Stimulated activated naive CD8-positive, alpha-beta T cell treated with anti-CD3 and anti-CD28 coated beads, Interleukin-15, Interleukin-2, amounts not matched to agents 100 U/mL and 50 U/mL, for 24 hours (primary cell): ENCODE results near the gene FUT8.
A peak's percentile ranks its signal among the peaks of the same experiment; 100 is the strongest.
"Not testable (repeated sequence)": the region's sequence is repeated elsewhere in the genome, so short reads cannot be mapped to it uniquely, and the experiment has no call there.

Experiments used
- ATAC-seq: fragments of 150-1000 bp; cut with Tn5 transposase; one replicate; pipeline ENCODE4 v1.10.0; 2021
- DNase-seq: peaks from one replicate; pipeline ENCODE4 v3.0.0; 2021

Gene FUT8

DNA sequence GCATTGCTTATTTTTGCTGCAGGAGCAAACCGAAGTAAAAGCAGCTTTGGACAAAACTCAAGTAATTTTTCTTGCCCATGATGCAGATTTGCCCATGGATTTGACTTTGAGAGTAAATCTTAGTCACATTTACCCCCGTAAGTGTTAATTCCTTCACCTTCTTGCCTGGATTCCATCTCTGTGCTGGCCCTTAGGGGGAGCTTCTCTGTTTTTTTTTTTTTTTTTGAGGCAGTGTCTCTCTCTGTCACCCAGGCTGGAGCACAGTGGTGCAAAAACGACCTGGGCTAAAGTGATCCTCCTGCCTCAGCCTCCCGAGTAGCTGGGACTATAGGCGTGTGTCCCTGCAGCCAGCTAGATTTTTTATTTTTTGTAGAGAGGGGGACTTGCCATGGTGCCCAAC is 210.2 kb downstream of the FUT8 start:
- DNase-seq: no peak

DNA sequence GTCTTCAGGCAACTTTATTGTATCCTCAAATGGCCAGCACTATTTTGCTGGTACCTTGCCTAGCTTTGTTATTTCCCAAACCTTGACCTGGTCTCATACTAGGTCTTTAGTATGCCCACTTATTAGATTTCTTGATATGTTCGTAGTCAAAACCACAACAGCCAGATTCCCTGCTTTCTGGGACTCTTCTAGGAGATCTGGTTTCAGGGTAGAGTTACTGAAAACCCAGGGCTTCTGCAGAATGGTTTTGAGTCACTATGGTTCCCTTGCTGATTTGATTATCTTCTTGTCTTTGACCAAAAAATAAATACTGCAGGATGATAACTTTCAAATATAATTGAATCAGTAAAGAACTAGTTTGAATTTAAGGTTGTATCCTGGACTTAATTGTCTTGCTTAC is 211.2 kb downstream of the FUT8 start:
- ATAC-seq (no peak), DNase-seq (no peak)

More for the DNA sequence above, 210.2 kb downstream of the FUT8 start:
- ATAC-seq: no peak

DNA sequence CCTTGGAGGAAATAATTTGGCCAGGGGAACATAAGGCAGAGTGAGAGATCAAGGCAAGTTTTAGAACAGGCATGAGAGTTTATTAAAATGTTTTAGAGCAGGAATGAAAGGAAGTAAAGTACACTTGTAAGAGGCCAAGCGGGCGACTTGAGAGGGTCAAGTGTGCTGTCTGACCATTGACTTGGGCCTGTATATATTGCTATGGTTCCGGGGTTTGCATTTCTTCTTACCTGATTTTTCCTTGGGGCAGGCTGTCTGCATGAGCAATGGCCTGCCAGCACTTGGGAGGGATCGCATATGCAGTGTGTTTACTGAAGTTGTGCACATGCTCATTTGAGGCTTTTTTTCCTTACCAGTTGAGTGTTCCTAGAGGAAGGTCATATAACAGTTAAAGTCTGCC is 214.8 kb downstream of the FUT8 start:
- ATAC-seq: no peak
- DNase-seq: no peak

DNA sequence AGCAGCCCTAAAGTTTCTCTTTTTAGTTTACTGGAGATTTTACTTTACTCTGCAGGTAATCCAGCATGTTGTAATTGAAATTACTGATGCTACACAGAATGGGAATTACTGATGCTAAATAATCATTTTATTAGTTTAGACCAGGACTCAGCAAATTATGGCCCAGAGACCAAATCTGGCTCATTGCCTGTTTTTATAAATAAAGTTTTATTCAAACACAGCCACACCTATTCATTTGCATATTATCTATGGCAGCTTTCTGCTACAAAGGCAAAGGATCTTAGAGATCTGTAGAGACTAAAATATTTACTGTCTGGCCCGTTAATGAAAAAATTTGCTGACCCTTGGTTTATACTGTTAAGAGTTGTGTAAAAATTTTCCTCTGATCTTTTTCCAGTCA is 216.1 kb downstream of the FUT8 start:
- DNase-seq: no peak
- no peak for ATAC-seq

DNA sequence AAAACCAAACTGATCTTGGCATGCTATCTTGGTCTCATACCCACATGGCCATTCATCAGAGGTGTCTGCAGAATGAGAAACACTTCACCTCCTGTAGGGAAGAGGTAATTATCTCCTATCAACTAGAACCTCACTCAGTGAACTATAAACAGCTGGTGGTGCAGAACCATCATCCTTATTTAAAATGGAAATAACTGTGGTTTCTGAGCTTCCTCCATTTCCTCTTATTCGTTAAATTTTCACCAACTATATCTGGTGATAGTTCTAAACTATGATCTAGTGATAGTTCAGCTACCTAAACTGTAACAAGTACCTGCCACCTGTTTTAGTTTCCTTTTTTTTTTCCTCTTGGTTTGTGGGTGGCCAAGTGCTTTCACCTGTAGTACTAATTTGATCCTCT is 218.5 kb downstream of the FUT8 start:
- DNase-seq (no peak), ATAC-seq (no peak)

DNA sequence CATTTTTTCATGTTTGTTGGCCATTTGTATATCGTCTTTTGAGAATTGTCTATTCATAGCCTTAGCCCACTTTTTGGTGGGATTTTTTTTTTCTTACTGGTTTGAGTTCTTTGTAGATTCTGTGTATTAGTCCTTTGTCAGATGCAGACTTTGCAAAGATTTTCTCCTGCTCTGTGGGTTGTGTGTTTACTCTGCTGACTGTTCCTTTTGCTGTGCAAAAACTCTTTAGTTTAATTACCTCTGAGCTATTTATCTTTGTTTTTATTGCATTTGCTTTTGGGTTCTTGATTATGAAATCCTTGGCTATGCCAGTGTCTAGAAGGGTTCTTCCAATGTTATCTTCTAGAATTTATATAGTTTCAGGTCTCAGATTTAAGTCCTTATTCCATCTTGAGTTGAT is 220.0 kb downstream of the FUT8 start:
- ATAC-seq (no peak), DNase-seq (no peak)

DNA sequence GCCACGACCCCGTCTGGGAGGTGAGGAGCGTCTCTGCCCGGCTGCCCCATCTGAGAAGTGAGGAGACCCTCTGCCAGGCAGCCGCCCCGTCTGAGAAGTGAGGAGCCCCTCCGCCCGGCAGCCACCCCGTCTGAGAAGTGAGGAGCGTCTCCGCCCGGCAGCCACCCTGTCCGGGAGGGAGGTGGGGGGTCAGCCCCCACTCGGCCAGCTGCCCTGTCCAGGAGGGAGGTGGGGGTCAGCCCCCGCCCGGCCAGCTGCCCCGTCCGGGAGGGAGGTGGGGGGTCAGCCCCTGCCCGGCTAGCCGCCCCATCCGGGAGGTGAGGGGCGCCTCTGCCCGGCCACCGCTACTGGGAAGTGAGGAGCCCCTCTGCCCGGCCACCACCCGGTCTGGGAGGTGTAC is 221.1 kb downstream of the FUT8 start:
- not testable (repeated sequence) for ATAC-seq, DNase-seq

DNA sequence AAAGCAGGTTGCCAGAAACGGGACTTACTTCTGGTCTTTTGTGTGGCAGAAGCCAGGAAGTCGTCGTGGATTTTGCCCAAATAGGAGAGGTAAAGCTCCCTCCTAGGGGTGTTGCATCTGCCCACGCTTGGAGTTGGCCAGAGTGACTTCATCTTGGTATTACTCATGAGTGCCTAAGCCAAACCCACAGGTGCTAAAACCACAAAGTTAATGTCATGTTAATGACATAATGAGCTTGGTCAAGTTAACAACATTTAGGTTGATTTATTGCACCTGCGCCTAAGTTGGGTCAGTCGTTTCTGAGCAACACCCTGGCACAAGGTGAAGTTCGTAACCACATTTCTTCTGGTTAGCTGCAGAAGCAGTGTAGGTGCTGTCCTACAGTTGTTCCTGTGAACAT is 225.2 kb downstream of the FUT8 start:
- peak; percentile 66 for DNase-seq

DNA sequence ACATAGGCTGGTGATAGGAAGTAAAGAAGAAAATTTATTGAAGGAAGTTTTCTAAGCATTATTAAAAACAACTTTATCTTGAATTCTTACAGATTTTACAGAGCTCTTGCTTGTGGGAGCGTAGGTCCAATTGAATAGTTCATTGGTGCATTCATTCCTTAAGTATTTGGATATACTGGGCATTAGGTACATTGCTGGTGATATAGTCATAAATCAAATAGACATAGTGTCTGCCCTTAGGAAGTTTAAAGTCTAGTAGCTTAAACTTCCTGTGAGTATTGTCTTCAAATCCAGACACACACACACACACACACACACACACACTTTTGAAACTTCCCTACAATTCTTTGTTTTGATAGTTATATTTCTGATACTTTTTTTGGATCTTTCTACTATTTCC is 226.7 kb downstream of the FUT8 start:
- ATAC-seq: no peak
- no peak for DNase-seq

More for the DNA sequence above, 225.2 kb downstream of the FUT8 start:
- ATAC-seq: peak; percentile 99

DNA sequence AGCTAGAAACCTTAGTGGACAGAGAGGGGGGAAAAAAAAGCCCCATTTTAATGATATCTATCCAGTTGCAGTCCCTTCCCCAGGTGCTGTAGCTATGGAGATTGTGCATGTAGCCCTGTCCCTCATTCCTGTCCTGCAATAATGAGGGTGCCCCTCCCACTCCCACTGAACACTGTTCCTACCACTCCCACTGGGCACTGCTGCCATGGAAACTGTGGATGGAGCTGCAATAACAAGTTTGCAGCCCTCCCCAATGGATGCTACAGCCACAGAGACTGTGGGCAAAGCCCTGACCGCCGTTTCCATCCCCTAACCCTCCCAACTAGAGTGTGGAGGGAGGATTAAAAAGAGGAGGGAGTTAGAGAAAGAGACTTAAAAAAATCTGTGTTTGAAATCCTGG is 238.3 kb downstream of the FUT8 start:
- DNase-seq (no peak), ATAC-seq (no peak)

DNA sequence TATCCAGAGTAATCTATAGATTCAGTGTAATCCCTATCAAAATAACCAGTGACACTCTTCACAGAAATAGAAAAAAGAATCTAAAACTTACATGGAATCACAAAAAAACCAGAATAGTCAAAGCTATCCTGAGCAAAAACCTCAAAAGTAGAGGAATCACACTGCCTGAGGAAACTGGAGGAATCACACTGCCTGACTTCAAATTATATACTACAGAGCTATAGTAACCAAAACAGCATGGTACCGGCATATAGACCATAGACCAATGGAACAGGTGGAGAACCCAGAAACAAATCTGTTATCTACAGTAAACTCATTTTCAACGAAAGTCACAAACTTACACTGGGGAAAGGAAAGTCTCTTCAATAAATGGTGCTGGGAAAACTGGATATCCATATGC is 244.0 kb downstream of the FUT8 start:
- DNase-seq (no peak), ATAC-seq (no peak)

DNA sequence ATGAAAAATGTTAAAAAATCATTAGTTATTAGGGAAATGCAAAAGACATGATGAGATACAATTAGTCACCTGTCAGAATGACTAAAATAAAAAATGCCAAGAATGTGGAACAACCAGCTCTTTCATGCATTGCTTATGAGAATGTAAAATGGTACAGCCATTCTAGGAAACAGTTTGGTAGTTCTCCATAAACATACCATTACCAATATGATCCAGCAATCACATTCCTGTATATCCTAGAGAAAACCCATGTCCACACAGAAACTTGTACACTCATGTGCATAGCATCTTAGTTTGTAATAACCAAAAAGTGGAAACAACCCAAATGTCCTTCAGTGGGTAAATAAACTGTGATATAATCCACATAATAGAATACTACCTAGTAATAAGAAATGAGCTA is 245.7 kb downstream of the FUT8 start:
- ATAC-seq: no peak
- no peak for DNase-seq

DNA sequence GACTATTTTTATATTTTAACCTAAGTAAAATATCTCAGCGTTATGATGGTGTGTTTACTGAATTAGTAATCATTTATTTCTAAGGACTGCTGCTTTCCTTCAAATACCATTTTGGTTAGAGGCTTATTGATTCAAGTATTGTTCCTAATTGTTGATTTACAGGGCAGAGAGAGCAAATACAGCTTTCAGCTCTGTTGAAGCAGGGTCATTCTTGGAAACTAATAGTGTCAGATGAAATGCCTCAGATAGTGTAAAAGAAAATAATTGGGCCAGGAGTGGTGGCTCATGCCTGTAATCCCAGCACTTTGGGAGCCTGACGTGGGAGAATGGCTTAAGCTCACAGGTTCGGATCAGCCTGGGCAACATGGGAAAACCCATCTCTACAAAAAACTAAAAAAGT is 249.3 kb downstream of the FUT8 start:
- no peak for ATAC-seq
- no peak for DNase-seq

DNA sequence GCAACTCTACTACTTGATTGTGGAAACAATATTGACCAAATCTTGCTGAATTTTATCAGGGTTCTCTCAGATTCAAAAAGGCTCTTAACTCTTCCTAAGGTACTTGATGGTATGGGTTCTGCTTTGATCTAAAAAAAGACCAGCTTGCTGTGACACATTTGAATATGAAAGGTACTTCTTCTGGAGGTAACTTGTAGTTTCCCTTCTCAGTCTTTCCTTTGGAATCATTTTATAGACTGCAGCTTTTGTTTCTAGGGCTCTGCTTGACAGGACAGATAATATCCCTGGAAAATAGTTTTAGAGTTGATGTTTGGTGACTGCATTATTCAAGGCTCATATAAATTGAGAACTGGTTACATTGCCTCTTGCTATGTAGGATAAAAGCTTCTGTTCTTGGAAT is 251.9 kb downstream of the FUT8 start:
- DNase-seq (no peak), ATAC-seq (no peak)

DNA sequence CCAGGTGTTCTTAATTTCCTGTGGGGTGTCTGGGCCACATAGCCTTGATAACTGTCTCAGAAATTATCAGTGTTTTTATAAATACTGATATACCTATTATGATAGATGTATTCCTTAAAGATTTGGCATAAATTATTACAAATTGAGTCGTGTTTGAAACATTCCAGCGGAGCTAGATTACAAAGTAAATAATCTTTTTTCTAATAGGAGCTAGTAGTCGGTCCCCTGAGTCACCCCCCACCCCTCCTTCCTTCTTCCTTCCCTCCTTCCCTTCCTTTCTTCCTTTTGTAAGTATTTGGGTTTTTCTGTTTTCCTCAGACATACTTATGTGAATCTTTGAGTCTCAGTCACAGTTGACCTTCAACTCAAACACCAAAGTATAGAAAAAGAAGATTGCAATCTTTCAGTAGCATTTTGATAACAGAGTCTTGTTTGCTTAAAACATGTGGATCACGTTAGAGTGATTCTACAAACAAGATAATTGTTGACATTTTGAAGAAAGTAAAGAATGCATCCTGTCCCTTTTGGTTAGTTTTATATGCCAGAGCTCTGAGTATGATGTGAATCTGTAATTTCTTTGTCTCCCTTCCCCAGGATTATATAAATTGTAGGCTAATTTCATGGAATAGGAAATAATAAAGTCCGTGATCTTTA is 264.0 kb downstream of the FUT8 start:
- ATAC-seq: no peak
- no peak for DNase-seq

DNA sequence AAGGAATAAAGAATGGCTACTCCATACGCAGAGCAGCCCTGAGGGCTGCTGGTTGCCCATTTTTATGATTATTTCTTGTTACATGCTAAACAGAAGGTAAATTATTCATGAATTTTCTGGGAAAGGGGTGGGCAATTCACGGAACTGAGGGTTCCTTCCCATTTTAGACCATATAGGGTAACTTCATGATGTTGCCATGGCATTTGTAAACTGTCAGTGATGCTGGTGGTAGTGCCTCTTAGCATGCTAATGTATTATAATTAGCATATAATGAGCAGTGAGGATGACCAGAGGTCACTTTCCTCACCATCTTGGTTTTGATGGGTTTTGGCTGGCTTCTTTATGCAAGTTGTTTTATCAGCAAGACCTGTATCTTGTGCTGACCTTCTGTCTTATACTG is 273.0 kb downstream of the FUT8 start:
- DNase-seq (no peak), ATAC-seq (no peak)

DNA sequence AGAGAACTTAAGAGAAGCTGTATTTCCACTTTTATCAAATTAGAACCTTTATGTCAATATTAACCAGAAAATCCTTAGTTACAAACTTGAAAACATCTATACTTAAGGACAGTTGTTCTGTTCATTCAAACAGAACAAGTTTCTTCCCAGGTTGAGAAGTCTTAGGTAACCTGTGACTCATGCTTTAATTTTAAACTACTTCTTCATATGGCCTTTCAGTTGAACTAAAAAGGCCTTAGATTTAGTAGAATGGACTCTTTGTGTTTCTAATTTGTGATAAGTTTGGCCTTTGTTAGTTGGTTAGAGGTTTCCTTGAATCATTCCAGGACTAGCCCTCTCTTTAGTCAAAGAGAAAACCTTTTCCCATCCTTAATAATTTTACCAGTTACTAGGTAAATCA is 274.2 kb downstream of the FUT8 start:
- DNase-seq (no peak), ATAC-seq (no peak)

DNA sequence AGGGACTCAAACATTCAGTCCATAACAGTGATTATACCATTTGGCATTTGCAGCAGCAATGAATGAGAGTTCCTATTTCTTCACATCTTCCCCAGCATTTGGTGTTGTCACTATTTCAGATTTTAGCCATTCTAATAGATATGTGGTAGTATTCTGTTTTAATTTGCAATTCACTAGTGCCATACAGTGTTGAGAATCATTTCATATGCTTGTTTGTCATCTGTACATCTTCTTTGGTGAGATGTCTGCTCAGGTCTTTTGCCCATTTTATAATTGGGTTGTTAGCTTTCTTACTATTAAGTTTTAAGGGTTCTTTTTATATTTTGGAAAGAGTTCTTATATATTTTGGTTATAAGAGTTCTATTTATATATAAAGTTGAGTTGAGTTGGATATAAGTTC is 276.5 kb downstream of the FUT8 start:
- DNase-seq: no peak
- ATAC-seq: no peak

DNA sequence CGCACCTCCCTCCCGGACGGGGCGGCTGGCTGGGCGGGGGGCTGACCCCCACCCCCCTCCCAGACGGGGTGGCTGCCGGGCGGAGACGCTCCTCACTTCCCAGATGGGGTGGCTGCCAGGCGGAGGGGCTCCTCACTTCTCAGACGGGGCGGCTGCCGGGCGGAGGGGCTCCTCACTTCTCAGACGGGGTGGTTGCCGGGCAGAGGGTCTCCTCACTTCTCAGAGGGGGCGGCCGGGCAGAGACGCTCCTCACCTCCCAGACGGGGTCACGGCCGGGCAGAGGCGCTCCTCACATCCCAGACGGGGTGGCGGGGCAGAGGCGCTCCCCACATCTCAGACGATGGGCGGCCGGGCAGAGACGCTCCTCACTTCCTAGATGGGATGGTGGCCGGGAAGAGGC is 280.0 kb downstream of the FUT8 start:
- DNase-seq, ATAC-seq: not testable (repeated sequence)

DNA sequence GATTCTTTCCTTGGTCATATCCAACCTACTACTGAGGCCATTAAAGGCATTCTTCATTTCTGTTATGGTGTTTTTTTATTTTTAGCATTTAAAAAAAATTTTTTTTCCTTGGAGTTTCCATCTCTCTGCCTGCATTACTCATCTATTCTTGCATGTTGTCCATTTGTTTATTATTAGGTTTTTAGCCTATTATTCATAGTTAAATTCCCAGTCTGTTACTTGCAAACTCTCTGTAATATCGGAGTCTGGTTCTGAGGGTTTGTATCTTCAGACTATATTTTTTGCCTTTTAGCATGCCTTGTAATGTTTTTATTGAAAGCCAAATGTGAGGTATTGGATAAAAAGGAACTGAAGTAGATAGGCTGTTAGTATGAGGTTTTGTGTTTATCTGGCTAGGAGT is 284.3 kb downstream of the FUT8 start:
- DNase-seq (no peak), ATAC-seq (no peak)

DNA sequence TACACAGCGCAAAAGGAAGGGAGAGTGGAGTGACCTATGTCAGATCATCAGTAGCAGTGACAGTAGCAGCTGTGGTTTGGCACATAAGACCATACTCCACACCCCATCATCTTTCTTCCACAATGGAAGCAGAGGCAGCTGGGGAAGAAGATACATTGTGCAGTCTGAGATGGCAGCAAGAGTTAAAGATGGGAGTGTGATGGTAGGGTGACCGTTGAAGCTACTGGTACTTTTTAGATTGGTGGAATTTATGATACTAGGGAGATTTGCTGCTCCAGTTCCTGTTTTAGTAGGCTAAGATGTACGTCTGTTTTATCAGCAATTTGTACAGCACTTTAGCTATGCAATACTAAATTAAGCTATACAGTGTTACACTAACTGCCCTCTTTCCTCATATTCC is 291.0 kb downstream of the FUT8 start:
- DNase-seq: no peak
- ATAC-seq: no peak

DNA sequence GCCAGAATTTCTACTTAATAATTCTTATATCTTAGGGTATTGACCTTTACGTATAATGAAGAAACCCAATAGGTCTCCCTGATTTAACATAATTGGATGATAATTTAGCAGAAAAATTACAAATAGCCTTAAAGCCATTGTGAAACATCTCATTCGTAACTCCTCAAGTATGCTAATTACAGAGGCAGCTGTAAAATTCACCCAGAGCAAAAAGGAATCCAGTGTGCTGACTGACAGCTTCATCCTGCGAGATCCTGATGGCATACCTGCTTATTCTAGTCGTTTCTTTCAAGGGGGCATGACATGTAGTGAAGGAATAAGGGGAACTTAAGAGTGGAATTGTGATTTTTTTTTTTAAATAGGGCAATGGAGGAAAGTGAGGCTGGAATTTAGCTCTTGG is 291.5 kb downstream of the FUT8 start:
- no peak for DNase-seq
- ATAC-seq: no peak

DNA sequence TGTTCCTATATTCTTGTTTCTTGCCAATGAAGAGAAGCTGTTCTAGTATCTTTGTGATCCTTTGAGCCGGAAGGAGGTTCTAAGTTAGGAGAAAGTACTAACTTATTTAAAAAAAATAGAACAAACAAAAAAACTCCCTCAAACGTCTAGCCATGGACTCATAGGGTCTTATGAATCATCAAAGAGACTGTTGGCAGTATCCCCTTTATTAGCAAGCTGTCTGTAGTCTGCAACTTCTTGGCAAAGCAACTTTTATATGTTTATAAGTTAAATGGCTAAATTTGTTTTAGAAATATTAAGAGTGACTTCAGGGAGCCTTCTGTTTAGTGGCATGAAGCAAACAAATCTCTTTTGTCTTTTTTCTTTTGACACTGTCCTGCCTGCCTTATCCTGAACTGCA is 291.9 kb downstream of the FUT8 start:
- DNase-seq (no peak), ATAC-seq (no peak)

DNA sequence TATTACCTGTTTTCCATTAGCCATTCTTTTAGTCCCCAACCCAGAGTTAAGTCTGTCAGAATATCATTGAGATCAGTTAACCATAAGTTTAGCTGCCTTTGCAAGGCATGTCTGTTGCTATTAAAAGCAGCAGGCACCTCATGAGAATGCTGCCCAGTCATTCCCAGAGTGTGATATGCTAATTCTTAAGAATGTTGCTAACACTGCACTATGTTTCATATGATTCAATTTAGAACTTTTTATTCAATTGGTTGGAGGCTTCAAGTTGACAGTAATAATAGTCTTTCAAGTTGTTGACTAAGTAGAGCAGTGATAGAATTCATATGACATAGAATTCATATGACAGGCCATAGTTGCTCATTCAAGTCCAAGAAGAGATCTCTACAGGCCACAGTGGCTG is 292.3 kb downstream of the FUT8 start:
- peak; percentile 9 for DNase-seq
- peak; percentile 94 for ATAC-seq

DNA sequence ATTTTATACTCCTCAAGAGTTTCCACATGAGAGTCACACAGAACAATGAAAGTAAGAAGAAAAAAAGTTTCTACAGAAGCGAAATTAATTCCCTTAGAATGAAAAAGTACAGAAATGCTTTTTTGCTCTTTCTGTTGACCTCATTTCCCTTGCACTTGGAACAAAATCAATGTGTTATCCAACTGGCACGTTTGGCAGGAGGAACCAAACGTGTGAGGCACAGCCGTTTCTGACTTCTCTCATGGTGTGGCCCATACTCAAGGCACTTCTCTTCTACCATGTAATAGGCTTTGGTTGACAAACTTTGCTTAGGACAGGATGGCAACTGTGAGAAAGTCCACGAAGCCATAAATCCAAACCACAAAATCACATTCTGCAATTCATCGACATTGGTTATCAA is 297.0 kb downstream of the FUT8 start:
- DNase-seq: no peak
- ATAC-seq: no peak
